Activated CD4-positive, alpha-beta T cell treated with anti-CD3 and anti-CD28 coated beads for 1 hour (primary cell): ENCODE measurements around the gene NEO1.
A peak's percentile ranks its signal among the peaks of the same experiment; 100 is the strongest.

Experiments
- DNase-seq: peaks from one replicate; pipeline ENCODE4 v3.0.0-alpha.2; 2020

Gene NEO1

GRCh38 chr15:73051807-73052652 lies at the start of gene NEO1:
TSS of gene NEO1 (plus strand) at chr15:73052463. CDS start at chr15:73052676, 213 bp downstream.
- DNase-seq, result peak; percentile 73

- no peak for DNase-seq
Observed at GRCh38 chr15:73004462-73004861, 47.8 kb upstream of the NEO1 start.

GRCh38 chr15:73005032-73005431 lies 47.2 kb upstream of the NEO1 start:
- DNase-seq, result no peak

- no peak for DNase-seq
Observed at GRCh38 chr15:73005446-73005845, 46.8 kb upstream of the NEO1 start.

GRCh38 chr15:73006523-73006922 lies 45.7 kb upstream of the NEO1 start:
- no peak for DNase-seq

- no peak for DNase-seq
Observed at GRCh38 chr15:73009066-73010056, 42.9 kb upstream of the NEO1 start.

- no peak for DNase-seq
Observed at GRCh38 chr15:73010154-73011152, 41.8 kb upstream of the NEO1 start.

- DNase-seq, result no peak
Observed at GRCh38 chr15:73014904-73015303, 37.4 kb upstream of the NEO1 start.

GRCh38 chr15:73015493-73015892 lies 36.8 kb upstream of the NEO1 start:
- no peak for DNase-seq

- no peak for DNase-seq
Observed at GRCh38 chr15:73017987-73018386, 34.3 kb upstream of the NEO1 start.

GRCh38 chr15:73019154-73019553 lies 33.1 kb upstream of the NEO1 start:
- no peak for DNase-seq

GRCh38 chr15:73019601-73020146 lies 32.6 kb upstream of the NEO1 start:
- DNase-seq, result no peak

GRCh38 chr15:73021139-73021621 lies 31.1 kb upstream of the NEO1 start:
- no peak for DNase-seq

GRCh38 chr15:73022161-73022560 lies 30.1 kb upstream of the NEO1 start:
- no peak for DNase-seq

GRCh38 chr15:73023071-73023470 lies 29.2 kb upstream of the NEO1 start:
- DNase-seq, result no peak

GRCh38 chr15:73024168-73024567 lies 28.1 kb upstream of the NEO1 start:
- no peak for DNase-seq

- DNase-seq, result no peak
Observed at GRCh38 chr15:73026511-73027054, 25.7 kb upstream of the NEO1 start.

GRCh38 chr15:73028031-73028430 lies 24.2 kb upstream of the NEO1 start:
- DNase-seq, result no peak

- DNase-seq, result no peak
Observed at GRCh38 chr15:73028831-73029451, 23.3 kb upstream of the NEO1 start.

- DNase-seq, result no peak
Observed at GRCh38 chr15:73030122-73030679, 22.1 kb upstream of the NEO1 start.

- no peak for DNase-seq
Observed at GRCh38 chr15:73031648-73032047, 20.6 kb upstream of the NEO1 start.
